ENCODE measurements around the gene CELSR1.
"Not testable (repeated sequence)": the region's sequence is repeated elsewhere in the genome, so short reads cannot be mapped to it uniquely, and the experiment has no call there.

Gene CELSR1

GRCh38 chr22:46518038-46518437 lies 19.4 kb downstream of the CELSR1 start:
- Histone ChIP-seq H3K4me3 (ENCODE audit: low read length) (no peak overlapping the region), H3K23ac (ENCODE audit: low read length) (no peak overlapping the region), H3K27ac (ENCODE audit: low read depth, low read length) (no peak overlapping the region), H3K36me3 (ENCODE audit: control insufficient read depth, insufficient read depth, low read length) (no peaks in the 10 kb centered on the region), H2BK15ac (replicated peaks; ENCODE audit: low read depth) (no peak overlapping the region), H3K18ac (ENCODE audit: low read length) (no peak overlapping the region), H3K79me2 (ENCODE audit: control insufficient read depth, insufficient read depth, low read length) (no peaks in the 10 kb centered on the region), H3K4ac (ENCODE audit: low read depth, low read length) (no peak overlapping the region), H2BK120ac (ENCODE audit: low read depth, low read length) (no peak overlapping the region), H2BK5ac (ENCODE audit: low read length) (no peak overlapping the region), H3K27me3 (ENCODE audit: insufficient read depth, low read length, poor library complexity) (no peaks in the 10 kb centered on the region), H4K8ac (ENCODE audit: low read depth, low read length) (no peak overlapping the region), H3K79me1 (ENCODE audit: low read length) (no peaks in the 10 kb centered on the region), H3K9ac (ENCODE audit: low read length) (no peak overlapping the region), H3K4me1 (ENCODE audit: control insufficient read depth, low read depth, low read length) (peaks cover 4% of the 10 kb centered on the region), H4K5ac (ENCODE audit: low read length) (no peak overlapping the region), H3K56ac (ENCODE audit: low read length) (no peak overlapping the region), H2AK5ac (ENCODE audit: low read length) (no peak overlapping the region), H3K4me2 (ENCODE audit: low read length) (no peak overlapping the region)
- no peak for DNase-seq
- WGBS (ENCODE audit: extremely low coverage, insufficient coverage, low lambda C conversion rate): no CpG with 5 or more reads among the region's 18 CpGs

GRCh38 chr22:46517255-46517761 lies 20.1 kb downstream of the CELSR1 start:
- H2BK120ac ChIP-seq (ENCODE audit: low read depth, low read length): no peak overlapping the region

GRCh38 chr22:46516638-46517037 lies 20.8 kb downstream of the CELSR1 start:
- WGBS (ENCODE audit: extremely low coverage, insufficient coverage, low lambda C conversion rate): no CpG with 5 or more reads among the region's 10 CpGs
- H3K18ac ChIP-seq (ENCODE audit: low read length): no peak overlapping the region
- no peak overlapping the region for H3K56ac ChIP-seq (ENCODE audit: low read length)
- H3K23ac ChIP-seq (ENCODE audit: low read length): peak overlapping the region; percentile 24
- H2BK15ac ChIP-seq (replicated peaks; ENCODE audit: low read depth): no peak overlapping the region
- H3K4ac ChIP-seq (ENCODE audit: low read depth, low read length): no peak overlapping the region
- no peak overlapping the region for H2BK5ac ChIP-seq (ENCODE audit: low read length)
- no peak overlapping the region for H3K4me3 ChIP-seq (ENCODE audit: low read length)
- no peak for DNase-seq
- no peaks in the 10 kb centered on the region for H3K36me3 ChIP-seq (ENCODE audit: control insufficient read depth, insufficient read depth, low read length)
- no peak overlapping the region for H2AK5ac ChIP-seq (ENCODE audit: low read length)
- no peaks in the 10 kb centered on the region for H3K27me3 ChIP-seq (ENCODE audit: insufficient read depth, low read length, poor library complexity)
- H3K9ac ChIP-seq (ENCODE audit: low read length): no peak overlapping the region
- no peak overlapping the region for H4K5ac ChIP-seq (ENCODE audit: low read length)
- no peak overlapping the region for H3K4me2 ChIP-seq (ENCODE audit: low read length)
- no peak overlapping the region for H4K8ac ChIP-seq (ENCODE audit: low read depth, low read length)
- H3K4me1 ChIP-seq (ENCODE audit: control insufficient read depth, low read depth, low read length): peaks cover 4% of the 10 kb centered on the region
- H3K27ac ChIP-seq (ENCODE audit: low read depth, low read length): no peak overlapping the region
- H2BK120ac ChIP-seq (ENCODE audit: low read depth, low read length): no peak overlapping the region
- H3K79me1 ChIP-seq (ENCODE audit: low read length): no peaks in the 10 kb centered on the region
- no peaks in the 10 kb centered on the region for H3K79me2 ChIP-seq (ENCODE audit: control insufficient read depth, insufficient read depth, low read length)

More at GRCh38 chr22:46517255-46517761, 20.1 kb downstream of the CELSR1 start:
- no peak overlapping the region for H3K9ac ChIP-seq (ENCODE audit: low read length)
- no peak for DNase-seq
- H4K5ac ChIP-seq (ENCODE audit: low read length): no peak overlapping the region
- no peaks in the 10 kb centered on the region for H3K79me2 ChIP-seq (ENCODE audit: control insufficient read depth, insufficient read depth, low read length)
- H3K23ac ChIP-seq (ENCODE audit: low read length): no peak overlapping the region
- no peaks in the 10 kb centered on the region for H3K27me3 ChIP-seq (ENCODE audit: insufficient read depth, low read length, poor library complexity)
- no CpG with 5 or more reads among the region's 22 CpGs for WGBS (ENCODE audit: extremely low coverage, insufficient coverage, low lambda C conversion rate)
- H3K18ac ChIP-seq (ENCODE audit: low read length): no peak overlapping the region
- no peak overlapping the region for H4K8ac ChIP-seq (ENCODE audit: low read depth, low read length)
- H2AK5ac ChIP-seq (ENCODE audit: low read length): no peak overlapping the region
- no peak overlapping the region for H3K27ac ChIP-seq (ENCODE audit: low read depth, low read length)
- H3K36me3 ChIP-seq (ENCODE audit: control insufficient read depth, insufficient read depth, low read length): no peaks in the 10 kb centered on the region
- H3K56ac ChIP-seq (ENCODE audit: low read length): no peak overlapping the region
- no peak overlapping the region for H2BK5ac ChIP-seq (ENCODE audit: low read length)
- no peak overlapping the region for H3K4ac ChIP-seq (ENCODE audit: low read depth, low read length)
- H3K4me1 ChIP-seq (ENCODE audit: control insufficient read depth, low read depth, low read length): peaks cover 4% of the 10 kb centered on the region
- no peak overlapping the region for H3K4me3 ChIP-seq (ENCODE audit: low read length)
- no peak overlapping the region for H2BK15ac ChIP-seq (replicated peaks; ENCODE audit: low read depth)
- no peaks in the 10 kb centered on the region for H3K79me1 ChIP-seq (ENCODE audit: low read length)
- no peak overlapping the region for H3K4me2 ChIP-seq (ENCODE audit: low read length)

DNA sequence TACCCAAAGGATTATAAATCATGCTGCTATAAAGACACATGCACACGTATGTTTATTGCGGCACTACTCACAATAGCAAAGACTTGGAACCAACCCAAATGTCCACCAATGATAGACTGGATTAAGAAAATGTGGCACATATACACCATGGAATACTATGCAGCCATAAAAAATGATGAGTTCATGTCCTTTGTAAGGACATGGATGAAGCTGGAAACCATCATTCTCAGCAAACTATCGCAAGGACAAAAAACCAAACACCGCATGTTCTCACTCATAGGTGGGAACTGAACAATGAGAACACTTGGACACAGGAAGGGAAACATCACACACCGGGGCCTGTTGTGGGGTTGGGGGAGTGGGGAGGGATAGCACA lies 21.3 kb downstream of the CELSR1 start:
- H3K4me3 ChIP-seq (ENCODE audit: low read length); H3K4ac ChIP-seq (ENCODE audit: low read depth, low read length); DNase-seq; H3K23ac ChIP-seq (ENCODE audit: low read length); H3K79me1 ChIP-seq (ENCODE audit: low read length); H4K8ac ChIP-seq (ENCODE audit: low read depth, low read length); H3K56ac ChIP-seq (ENCODE audit: low read length); H3K27ac ChIP-seq (ENCODE audit: low read depth, low read length); H3K18ac ChIP-seq (ENCODE audit: low read length); H3K36me3 ChIP-seq (ENCODE audit: control insufficient read depth, insufficient read depth, low read length); H3K79me2 ChIP-seq (ENCODE audit: control insufficient read depth, insufficient read depth, low read length); H4K5ac ChIP-seq (ENCODE audit: low read length); H2BK120ac ChIP-seq (ENCODE audit: low read depth, low read length); H2BK5ac ChIP-seq (ENCODE audit: low read length); H3K4me1 ChIP-seq (ENCODE audit: control insufficient read depth, low read depth, low read length); H3K4me2 ChIP-seq (ENCODE audit: low read length); H2BK15ac ChIP-seq (replicated peaks; ENCODE audit: low read depth); H2AK5ac ChIP-seq (ENCODE audit: low read length); H3K27me3 ChIP-seq (ENCODE audit: insufficient read depth, low read length, poor library complexity); H3K9ac ChIP-seq (ENCODE audit: low read length): not testable (repeated sequence)
- no CpG with 5 or more reads among the region's 5 CpGs for WGBS (ENCODE audit: extremely low coverage, insufficient coverage, low lambda C conversion rate)

DNA sequence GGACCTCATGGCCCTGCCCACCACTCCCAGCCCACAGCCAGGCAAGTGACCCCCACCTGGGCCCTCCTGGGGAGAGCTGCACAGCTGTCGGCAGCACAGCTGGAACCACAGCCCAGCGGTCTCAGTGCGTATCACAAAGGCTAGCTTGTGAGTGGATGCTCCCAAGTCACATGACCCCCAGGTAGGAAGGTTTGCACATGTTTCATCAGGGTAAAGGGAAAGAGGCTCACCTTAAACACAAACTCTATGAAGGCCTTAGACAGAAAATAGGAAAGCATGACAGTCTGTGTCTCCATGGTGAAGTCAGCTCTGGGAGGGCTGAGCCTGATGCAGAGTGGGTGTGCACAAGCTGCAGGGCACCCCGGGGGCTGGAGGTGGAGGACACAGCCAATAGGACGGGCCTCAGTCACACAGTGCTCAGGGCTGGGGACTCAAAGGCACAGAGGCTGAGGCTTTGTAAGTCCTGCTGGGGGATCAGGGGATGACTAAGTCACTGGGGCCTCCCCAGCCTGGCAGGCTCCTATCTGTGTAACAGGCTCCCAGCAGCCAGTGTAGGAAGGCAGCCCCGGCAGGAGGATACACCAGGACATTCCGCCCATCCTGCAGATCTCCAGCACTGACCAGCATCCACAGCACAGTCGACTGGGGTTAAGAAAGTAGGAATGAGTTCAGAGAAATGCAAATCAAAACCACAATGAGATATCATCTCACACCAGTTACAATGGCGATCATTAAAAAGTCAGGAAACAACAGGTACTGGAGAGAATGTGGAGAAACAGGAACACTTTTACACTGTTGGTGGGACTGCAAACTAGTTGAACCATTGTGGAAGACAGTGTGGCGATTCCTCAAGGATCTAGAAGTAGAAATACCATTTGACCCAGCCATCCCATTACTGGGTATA lies 22.0 kb downstream of the CELSR1 start:
- H3K79me2 ChIP-seq (ENCODE audit: control insufficient read depth, insufficient read depth, low read length): no peaks in the 10 kb centered on the region
- no peak overlapping the region for H2BK120ac ChIP-seq (ENCODE audit: low read depth, low read length)
- WGBS (ENCODE audit: extremely low coverage, insufficient coverage, low lambda C conversion rate): no CpG with 5 or more reads among the region's 10 CpGs
- no peak overlapping the region for H3K4ac ChIP-seq (ENCODE audit: low read depth, low read length)
- H3K23ac ChIP-seq (ENCODE audit: low read length): peak overlapping the region; percentile 89
- H2BK15ac ChIP-seq (replicated peaks; ENCODE audit: low read depth): no peak overlapping the region
- no peak overlapping the region for H2AK5ac ChIP-seq (ENCODE audit: low read length)
- peaks cover 4% of the 10 kb centered on the region for H3K4me1 ChIP-seq (ENCODE audit: control insufficient read depth, low read depth, low read length)
- H3K18ac ChIP-seq (ENCODE audit: low read length): no peak overlapping the region
- H4K5ac ChIP-seq (ENCODE audit: low read length): no peak overlapping the region
- no peak overlapping the region for H3K9ac ChIP-seq (ENCODE audit: low read length)
- H2BK5ac ChIP-seq (ENCODE audit: low read length): peak overlapping the region; percentile 50
- H3K79me1 ChIP-seq (ENCODE audit: low read length): no peaks in the 10 kb centered on the region
- H4K8ac ChIP-seq (ENCODE audit: low read depth, low read length): no peak overlapping the region
- no peak overlapping the region for H3K4me3 ChIP-seq (ENCODE audit: low read length)
- DNase-seq: peak; percentile 71
- no peak overlapping the region for H3K4me2 ChIP-seq (ENCODE audit: low read length)
- H3K56ac ChIP-seq (ENCODE audit: low read length): no peak overlapping the region
- H3K36me3 ChIP-seq (ENCODE audit: control insufficient read depth, insufficient read depth, low read length): no peaks in the 10 kb centered on the region
- H3K27me3 ChIP-seq (ENCODE audit: insufficient read depth, low read length, poor library complexity): no peaks in the 10 kb centered on the region
- no peak overlapping the region for H3K27ac ChIP-seq (ENCODE audit: low read depth, low read length)

Measured in mesendoderm (in vitro differentiated cells).